HEK293 (cell line): ENCODE measurements around the gene CMPK1.
A peak's percentile ranks its signal among the peaks of the same experiment; 100 is the strongest.

Source experiments
- EGR2 ChIP-seq: fragments of 450-650 bp; formaldehyde crosslinking; IDR thresholded peaks from 2 replicates; pipeline ENCODE4 v1.5.1; 2016; ENCODE audit warnings: low read depth, missing biosample characterization, missing genetic modification characterization
- FEZF1 ChIP-seq: fragments of 450-650 bp; formaldehyde crosslinking; IDR thresholded peaks from 2 replicates; pipeline ENCODE4 v1.5.1; 2016; ENCODE audit warnings: missing biosample characterization, missing genetic modification characterization
- INSM2 ChIP-seq: fragments of 450-650 bp; formaldehyde crosslinking; IDR thresholded peaks from 2 replicates; pipeline ENCODE4 v1.5.1; 2016; ENCODE audit warnings: missing biosample characterization, missing genetic modification characterization
- KLF16 ChIP-seq: fragments of 450-650 bp; formaldehyde crosslinking; IDR thresholded peaks from 2 replicates; pipeline ENCODE4 v1.5.1; 2017; ENCODE audit warnings: missing biosample characterization, missing genetic modification characterization
- KLF8 ChIP-seq: fragments of 450-650 bp; formaldehyde crosslinking; IDR thresholded peaks from 2 replicates; pipeline ENCODE4 v1.5.1; 2016; ENCODE audit warnings: missing biosample characterization, missing genetic modification characterization
- KLF9 ChIP-seq: fragments of 450-650 bp; formaldehyde crosslinking; IDR thresholded peaks from 2 replicates; pipeline ENCODE4 v1.5.1; 2016; ENCODE audit warnings: missing biosample characterization, missing genetic modification characterization, low read depth
- PRDM1 ChIP-seq: fragments of 450-650 bp; formaldehyde crosslinking; IDR thresholded peaks from 2 replicates; pipeline ENCODE4; 2016; ENCODE audit warnings: missing biosample characterization, missing genetic modification characterization
- SCRT2 ChIP-seq: fragments of 450-650 bp; formaldehyde crosslinking; IDR thresholded peaks from 2 replicates; pipeline ENCODE4 v1.5.1; 2016; ENCODE audit warnings: missing biosample characterization, missing genetic modification characterization
- TRIM28 ChIP-seq: IDR thresholded peaks from 2 replicates; pipeline ENCODE4 v1.6.1; 2011; ENCODE audit warnings: low read length, control low read depth, borderline replicate concordance
- WT1 ChIP-seq: fragments of 450-650 bp; formaldehyde crosslinking; IDR thresholded peaks from 2 replicates; pipeline ENCODE4 v1.5.1; 2016; ENCODE audit warnings: missing biosample characterization, missing genetic modification characterization
- ZBTB17 ChIP-seq: fragments of 450-650 bp; formaldehyde crosslinking; IDR thresholded peaks from 2 replicates; pipeline ENCODE4 v1.5.1; 2016; ENCODE audit warnings: missing biosample characterization, missing genetic modification characterization
- ZBTB49 ChIP-seq: fragments of 450-650 bp; formaldehyde crosslinking; IDR thresholded peaks from 2 replicates; pipeline ENCODE4 v1.5.1; 2016; ENCODE audit warnings: missing biosample characterization, missing genetic modification characterization, low read depth
- ZNF112 ChIP-seq: fragments of 450-650 bp; formaldehyde crosslinking; IDR thresholded peaks from 2 replicates; pipeline ENCODE4 v1.5.0; 2017; ENCODE audit warnings: missing biosample characterization, missing genetic modification characterization
- ZNF155 ChIP-seq: fragments of 450-650 bp; formaldehyde crosslinking; IDR thresholded peaks from 2 replicates; pipeline ENCODE4 v1.5.1; 2016; ENCODE audit warnings: missing biosample characterization, missing genetic modification characterization
- ZNF157 ChIP-seq: fragments of 450-650 bp; formaldehyde crosslinking; IDR thresholded peaks from 2 replicates; pipeline ENCODE4 v1.5.1; 2016; ENCODE audit warnings: missing biosample characterization, missing genetic modification characterization
- ZNF175 ChIP-seq: fragments of 450-650 bp; formaldehyde crosslinking; IDR thresholded peaks from 2 replicates; pipeline ENCODE4 v1.5.1; 2016; ENCODE audit warnings: missing biosample characterization, missing genetic modification characterization
- ZNF23 ChIP-seq: fragments of 450-650 bp; formaldehyde crosslinking; IDR thresholded peaks from 2 replicates; pipeline ENCODE4 v1.5.1; 2016; ENCODE audit warnings: missing biosample characterization, missing genetic modification characterization, borderline replicate concordance
- ZNF280D ChIP-seq: fragments of 450-650 bp; formaldehyde crosslinking; IDR thresholded peaks from 2 replicates; pipeline ENCODE4 v1.5.1; 2016; ENCODE audit warnings: missing biosample characterization, missing genetic modification characterization
- ZNF292 ChIP-seq: fragments of 450-650 bp; formaldehyde crosslinking; IDR thresholded peaks from 2 replicates; pipeline ENCODE4 v1.5.1; 2016; ENCODE audit warnings: low read depth, missing biosample characterization, missing genetic modification characterization, borderline replicate concordance
- ZNF350 ChIP-seq: fragments of 450-650 bp; formaldehyde crosslinking; IDR thresholded peaks from 2 replicates; pipeline ENCODE4 v1.5.0; 2017; ENCODE audit warnings: missing biosample characterization, mild to moderate bottlenecking, missing genetic modification characterization
- ZNF354C ChIP-seq: fragments of 450-650 bp; formaldehyde crosslinking; IDR thresholded peaks from 2 replicates; pipeline ENCODE4 v1.5.1; 2016; ENCODE audit warnings: missing biosample characterization, missing genetic modification characterization, low read depth, borderline replicate concordance
- ZNF394 ChIP-seq: fragments of 450-650 bp; formaldehyde crosslinking; IDR thresholded peaks from 2 replicates; pipeline ENCODE4 v1.5.1; 2016; ENCODE audit warnings: missing biosample characterization, missing genetic modification characterization, mild to moderate bottlenecking, moderate library complexity, borderline replicate concordance
- ZNF426 ChIP-seq: fragments of 450-650 bp; formaldehyde crosslinking; IDR thresholded peaks from 2 replicates; pipeline ENCODE4 v1.5.1; 2017; ENCODE audit warnings: missing biosample characterization, missing genetic modification characterization, mild to moderate bottlenecking, inconsistent platforms, moderate library complexity
- ZNF544 ChIP-seq: fragments of 450-650 bp; formaldehyde crosslinking; IDR thresholded peaks from 2 replicates; pipeline ENCODE4 v1.5.0; 2017; ENCODE audit warnings: missing biosample characterization, missing genetic modification characterization
- ZNF555 ChIP-seq: fragments of 450-650 bp; formaldehyde crosslinking; conservative IDR thresholded peaks from 2 replicates; pipeline ENCODE4 v1.5.1; 2017; ENCODE audit warnings: missing biosample characterization, mild to moderate bottlenecking, missing genetic modification characterization, inconsistent platforms
- ZNF571 ChIP-seq: fragments of 450-650 bp; formaldehyde crosslinking; IDR thresholded peaks from 2 replicates; pipeline ENCODE4 v1.5.0; 2017; ENCODE audit warnings: missing biosample characterization, missing genetic modification characterization
- ZNF639 ChIP-seq: fragments of 450-650 bp; formaldehyde crosslinking; IDR thresholded peaks from 2 replicates; pipeline ENCODE4 v1.5.1; 2016; ENCODE audit warnings: missing biosample characterization, missing genetic modification characterization
- ZNF791 ChIP-seq: fragments of 450-650 bp; formaldehyde crosslinking; IDR thresholded peaks from 2 replicates; pipeline ENCODE4 v1.5.1; 2016; ENCODE audit warnings: missing biosample characterization, missing genetic modification characterization

The CMPK1 gene

GRCh38 chr1:47313915-47314664, 19.5 kb upstream of the CMPK1 start, which contains the start of gene STIL (continued):
- no peak for TF ChIP-seq ZNF639 (tag by site-specific recombination)
- TF ChIP-seq ZNF175: no peak
- TF ChIP-seq FEZF1 (tag by site-specific recombination): no peak
- no peak for TF ChIP-seq ZNF571
- TF ChIP-seq EGR2 (tag by site-specific recombination): no peak
- peak; percentile 70; the same call in 1 of the 2 replicates for TF ChIP-seq KLF8 (tag by site-specific recombination)
- TF ChIP-seq INSM2 (tag by site-specific recombination): no peak; the same call in 1 of the 2 replicates
- TF ChIP-seq ZNF157: no peak
- TF ChIP-seq TRIM28: no peak; the same call in 1 of the 2 replicates
- TF ChIP-seq ZNF394 (tag by site-specific recombination): 0 out of 2 replicates have a peak, but pooled peaks have one; percentile 8
- TF ChIP-seq ZNF791 (tag by site-specific recombination): no peak
- peak; percentile 77 for TF ChIP-seq PRDM1
- no peak for TF ChIP-seq ZNF292
- no peak for TF ChIP-seq ZBTB49 (tag by site-specific recombination)
- no peak for TF ChIP-seq ZNF23 (tag by site-specific recombination)
- TF ChIP-seq KLF9: peak; percentile 63; the same call in 1 of the 2 replicates
- no peak for TF ChIP-seq ZNF555 (tag by site-specific recombination)
- TF ChIP-seq ZNF544: no peak
- no peak for TF ChIP-seq ZNF155 (tag by site-specific recombination)
- TF ChIP-seq ZNF354C (tag by site-specific recombination): no peak
- TF ChIP-seq ZNF112 (tag by site-specific recombination): no peak
- TF ChIP-seq ZNF280D (tag by site-specific recombination): no peak
- no peak; the same call in 1 of the 2 replicates for TF ChIP-seq KLF16 (tag by site-specific recombination)
- peak; percentile 95 for TF ChIP-seq ZBTB17
- no peak for TF ChIP-seq ZNF426 (tag by site-specific recombination)
- no peak for TF ChIP-seq WT1 (tag by site-specific recombination)
- no peak for TF ChIP-seq ZNF350
- TF ChIP-seq SCRT2 (tag by site-specific recombination): no peak
